ENCODE data around the gene DCXR. TPM values are rescaled to one million over a fixed set of nuclear protein-coding genes. Genes with fewer than 3 reads are reported as not detected.
A peak's percentile ranks its signal among the peaks of the same experiment; 100 is the strongest.

DCXR gene
- total and polyA plus RNA-seq, 2 experiments from 2014 or later = 86.9 to 137 TPM

GRCh38 chr17:82050761-82051641, 13.5 kb upstream of the DCXR start:
- H3K27ac ChIP-seq (ENCODE audit: low read depth) = no peak overlapping the region
- peaks cover 13% of the 10 kb centered on the region for H3K27me3 Mint-ChIP-seq (ENCODE audit: insufficient read depth, low read depth, poor library complexity)
- peaks cover under 1% of the 10 kb centered on the region; the same call in 1 of the 2 replicates for H3K36me3 ChIP-seq (ENCODE audit: insufficient read depth)
- H3K36me3 Mint-ChIP-seq (ENCODE audit: low read depth) = peaks cover 18% of the 10 kb centered on the region
- H3K79me2 ChIP-seq (replicated peaks; ENCODE audit: insufficient read depth) = peaks cover 9% of the 10 kb centered on the region; the same call in 1 of the 2 replicates
- no peak overlapping the region for H3K27ac Mint-ChIP-seq
- H3K4me1 Mint-ChIP-seq = no peaks in the 10 kb centered on the region; the same call in 2 of the 3 replicates
- no peak for TF ChIP-seq ZNF462 (CRISPR knock-in tag; IDR thresholded peaks at IDR 0.05)
- TF ChIP-seq ZNF114 (CRISPR knock-in tag; IDR thresholded peaks at IDR 0.05) = no peak
- TF ChIP-seq EZH2 (IDR thresholded peaks at IDR 0.05; ENCODE audit: low read depth, unreplicated experiment) = no peak
- TF ChIP-seq REST (IDR thresholded peaks at IDR 0.05; ENCODE audit: unreplicated experiment) = no peak
- TF ChIP-seq JUNB (IDR thresholded peaks at IDR 0.05; ENCODE audit: unreplicated experiment) = no peak
- no peak for TF ChIP-seq POLR2AphosphoS5 (IDR thresholded peaks at IDR 0.05; ENCODE audit: low read depth)
- TF ChIP-seq CREB1 (CRISPR knock-in tag; IDR thresholded peaks at IDR 0.05; ENCODE audit: low read depth) = no peak
- TF ChIP-seq NANOG (IDR thresholded peaks at IDR 0.05; ENCODE audit: borderline replicate concordance) = no peak
- TF ChIP-seq STAT1 (IDR thresholded peaks at IDR 0.05; ENCODE audit: unreplicated experiment) = no peak
- no peak for TF ChIP-seq CTCF (conservative IDR thresholded peaks at IDR 0.05; ENCODE audit: low read depth in 2 of 2)
- TF ChIP-seq ETS1 (IDR thresholded peaks at IDR 0.05) = no peak
- TF ChIP-seq ZNF331 (CRISPR knock-in tag; IDR thresholded peaks at IDR 0.05; ENCODE audit: low read depth) = no peak
- H3K9me2 ChIP-seq (ENCODE audit: insufficient read depth) = no peaks in the 10 kb centered on the region
- H3K4me3 ChIP-seq = peak overlapping the region; percentile 74
- no peak overlapping the region for H2AFZ ChIP-seq
- peak overlapping the region; percentile 86 for H3K4me3 Mint-ChIP-seq
- peaks cover 8% of the 10 kb centered on the region; the same call in 1 of the 2 replicates for H4K20me1 ChIP-seq (replicated peaks; ENCODE audit: insufficient read depth)
- no peaks in the 10 kb centered on the region for H3K27me3 ChIP-seq (ENCODE audit: insufficient read depth)
- H3K4me1 ChIP-seq (ENCODE audit: insufficient read depth) = no peaks in the 10 kb centered on the region
- ATAC-seq (peak; percentile 41), DNase-seq (ENCODE audit: low spot score) (no peak)
- H3K4me2 ChIP-seq = peak overlapping the region; percentile 89
- 0 out of 2 replicates have a peak, but pooled peaks cover 6% of the 10 kb centered on the region for H3F3A ChIP-seq (replicated peaks; ENCODE audit: low read depth)
- no peaks in the 10 kb centered on the region for H3K9me3 Mint-ChIP-seq

Data from GM23338 (cell line).